CD4-positive, alpha-beta memory T cell (primary cell): ENCODE measurements around the gene CYP4F12. TPM values are rescaled to one million over a fixed set of nuclear protein-coding genes. Genes with fewer than 3 reads are reported as not detected.
"Not testable (repeated sequence)": the region's sequence is repeated elsewhere in the genome, so short reads cannot be mapped to it uniquely, and the experiment has no call there.

Source experiments
- CTCF ChIA-PET: fragments of 350-600 bp; sonication (Branson Sonifier 250); formaldehyde crosslinking; loops from one replicate; lab custom pipeline; 2021; ENCODE audit warnings: inconsistent platforms; ENCODE audit not compliant: partially characterized antibody; lab: Charles Lee
- POLR2A ChIA-PET: fragments of 350-600 bp; sonication (Branson Sonifier 250); formaldehyde crosslinking; loops from one replicate; lab custom pipeline; 2021; ENCODE audit not compliant: partially characterized antibody; lab: Charles Lee
- DNase-seq, 5 donors: peaks; one replicate each; pipeline versions ENCODE4 v3.0.0 to v3.0.0-alpha.2; 2020 to 2022; ENCODE audit warnings: mixed read lengths in 1 of 5
- H3K27ac ChIP-seq: one replicate; pipeline ENCODE4 v1.7.0; 2013; ENCODE audit warnings: low read depth, low read length
- H3K27me3 ChIP-seq: 2 replicates; pipeline ENCODE4 v1.7.0; 2013; ENCODE audit warnings: mild to moderate bottlenecking, low read length, moderate library complexity; ENCODE audit not compliant: insufficient read depth
- H3K36me3 ChIP-seq: 2 replicates; pipeline ENCODE4 v1.7.0; 2013; ENCODE audit warnings: mild to moderate bottlenecking, low read length, moderate library complexity; ENCODE audit not compliant: insufficient read depth
- H3K4me1 ChIP-seq: 2 replicates; pipeline ENCODE4 v1.7.0; 2013; ENCODE audit warnings: mild to moderate bottlenecking, low read length, moderate library complexity; ENCODE audit not compliant: insufficient read depth
- H3K4me3 ChIP-seq, 2 donors: one replicate each; pipeline ENCODE4 v1.7.0; 2013; ENCODE audit warnings: low read length in 2 of 2, mild to moderate bottlenecking in 1 of 2
- H3K9me3 ChIP-seq, 2 donors: one replicate each; pipeline ENCODE4 v1.7.0; 2013; ENCODE audit warnings: low read length in 2 of 2, control low read depth in 1 of 2; ENCODE audit not compliant: control insufficient read depth in 1 of 2
- H3K27ac Mint-ChIP-seq, 7 donors: one replicate each; pipeline ENCODE4 v1.8.0; 2020 to 2021; ENCODE audit warnings: mixed read lengths in 7 of 7, mild to moderate bottlenecking in 6 of 7, inconsistent platforms in 3 of 7, moderate library complexity in 3 of 7
- H3K27me3 Mint-ChIP-seq, 2 donors: one replicate each; pipeline ENCODE4 v1.8.0; 2020 to 2021; ENCODE audit warnings: mixed read lengths in 2 of 2
- H3K36me3 Mint-ChIP-seq, 2 donors: one replicate each; pipeline ENCODE4 v1.8.0; 2020 to 2021; ENCODE audit warnings: mixed read lengths in 2 of 2, inconsistent platforms in 1 of 2, mild to moderate bottlenecking in 1 of 2
- H3K4me1 Mint-ChIP-seq, 4 donors: one replicate each; pipeline ENCODE4 v1.8.0; 2020 to 2021; ENCODE audit warnings: mixed read lengths in 4 of 4, mild to moderate bottlenecking in 1 of 4
- H3K4me3 Mint-ChIP-seq, 8 donors: one replicate each; pipeline ENCODE4 v1.8.0; 2020 to 2021; ENCODE audit warnings: mixed read lengths in 8 of 8, mild to moderate bottlenecking in 7 of 8, moderate library complexity in 6 of 8, inconsistent platforms in 3 of 8
- H3K9me3 Mint-ChIP-seq, 8 donors: one replicate each; pipeline ENCODE4 v1.8.0; 2020 to 2021; ENCODE audit warnings: mixed read lengths in 8 of 8, mild to moderate bottlenecking in 5 of 8, inconsistent platforms in 3 of 8, moderate library complexity in 1 of 8
- intact Hi-C: fragments of 100-400 bp; cut with micrococcal nuclease; formaldehyde crosslinking; loops from one replicate; pipeline ENCODE4 v1.15.1; 2023
- polyA plus RNA-seq, 2 donors: library from polyadenylated mRNA; unstranded; fragments of 300-500 nt; fragmentation: Illumina TruSeq; gene quantifications; one replicate each; pipeline ENCODE4 v1.2.3, GENCODE V29; 2021
- total RNA-seq, 2 experiments: library from RNA; stranded (reverse); gene quantifications; one replicate each; pipeline ENCODE4 v1.2.3, GENCODE V29; 2021

CYP4F12 gene
- total and polyA plus RNA-seq, 4 experiments from 2014 or later, result 0.22 to 5.2 (median 2.2) TPM

DNA sequence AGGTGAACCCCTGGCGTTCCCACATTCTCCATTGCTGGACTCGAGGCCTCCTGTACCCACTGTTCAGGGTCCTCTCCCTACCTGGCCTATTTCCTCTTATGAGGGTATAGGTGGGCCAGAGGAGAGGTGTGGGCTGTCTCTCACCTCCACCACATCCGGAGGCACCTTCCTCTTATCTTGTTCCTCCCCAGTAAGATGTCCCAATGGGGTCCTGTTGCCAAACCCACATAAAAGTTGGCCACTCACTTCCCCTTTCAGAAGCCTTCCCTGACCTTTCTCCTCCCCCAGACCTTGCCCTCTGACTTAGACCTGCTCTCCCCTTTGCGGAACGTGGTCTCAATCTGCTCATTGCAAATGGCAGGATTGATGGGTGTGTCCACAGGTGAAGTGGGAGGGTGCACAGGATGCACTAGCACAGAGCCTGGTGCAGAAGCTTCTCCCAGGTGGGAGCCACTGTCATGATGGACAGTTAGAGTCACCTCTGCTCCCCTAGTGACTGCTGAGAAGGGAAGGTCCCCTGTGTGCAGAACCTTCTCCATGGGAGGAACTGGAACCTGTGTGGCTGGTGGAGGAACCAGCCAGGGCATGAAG is 30.9 kb upstream of the CYP4F12 start:
- H3K9me3 ChIP-seq, result no peaks in the 10 kb centered on the region
- no peak overlapping the region for H3K27ac Mint-ChIP-seq
- no peak overlapping the region for H3K4me3 ChIP-seq
- H3K36me3 ChIP-seq, result no peaks in the 10 kb centered on the region
- no peaks in the 10 kb centered on the region for H3K36me3 Mint-ChIP-seq
- H3K9me3 Mint-ChIP-seq, result peaks cover 0 to 3% (median 0%) of the 10 kb centered on the region in 8 donors
- intact Hi-C loops, result no loop called here
- H3K27me3 Mint-ChIP-seq, result peaks cover 13 to 16% of the 10 kb centered on the region in 2 donors
- H3K27ac ChIP-seq, result no peak overlapping the region
- H3K4me1 ChIP-seq, result no peaks in the 10 kb centered on the region
- ChIA-PET CTCF (no interaction called here), POLR2A (no interaction called here)
- no peak for DNase-seq
- H3K4me3 Mint-ChIP-seq, result no peak overlapping the region
- H3K27me3 ChIP-seq, result no peaks in the 10 kb centered on the region
- peaks cover 0 to 5% (median under 1%) of the 10 kb centered on the region in 4 donors for H3K4me1 Mint-ChIP-seq

- POLR2A ChIA-PET, result no interaction called here
- H3K27ac ChIP-seq, result no peak overlapping the region
- no peaks in the 10 kb centered on the region for H3K27me3 ChIP-seq
- Mint-ChIP-seq H3K9me3 (peaks cover 0 to 3% (median 0%) of the 10 kb centered on the region in 8 donors), H3K4me3 (no peak overlapping the region), H3K27me3 (peaks cover 11 to 16% of the 10 kb centered on the region in 2 donors), H3K27ac (no peak overlapping the region), H3K4me1 (peaks cover 0 to 5% (median under 1%) of the 10 kb centered on the region in 4 donors), H3K36me3 (no peaks in the 10 kb centered on the region)
- no peak for DNase-seq
- H3K36me3 ChIP-seq, result no peaks in the 10 kb centered on the region
- H3K4me1 ChIP-seq, result no peaks in the 10 kb centered on the region
- CTCF ChIA-PET, result no interaction called here
- H3K9me3 ChIP-seq, result no peaks in the 10 kb centered on the region
- intact Hi-C loops, result no loop called here
- no peak overlapping the region for H3K4me3 ChIP-seq
Observed at GRCh38 chr19:15642807-15643206, 30.1 kb upstream of the CYP4F12 start.

- peaks cover 11 to 16% of the 10 kb centered on the region in 2 donors for H3K27me3 Mint-ChIP-seq
- H3K27ac Mint-ChIP-seq, result no peak overlapping the region
- peaks cover 0 to 3% (median 0%) of the 10 kb centered on the region in 8 donors for H3K9me3 Mint-ChIP-seq
- H3K4me3 Mint-ChIP-seq, result no peak overlapping the region
- CTCF ChIA-PET, result no interaction called here
- POLR2A ChIA-PET, result no interaction called here
- H3K27ac ChIP-seq, result no peak overlapping the region
- no peaks in the 10 kb centered on the region for H3K4me1 ChIP-seq
- no peak for DNase-seq
- H3K27me3 ChIP-seq, result no peaks in the 10 kb centered on the region
- no peaks in the 10 kb centered on the region for H3K36me3 Mint-ChIP-seq
- H3K4me1 Mint-ChIP-seq, result peaks cover 0 to 5% (median under 1%) of the 10 kb centered on the region in 4 donors
- intact Hi-C loops, result no loop called here
- H3K9me3 ChIP-seq, result no peaks in the 10 kb centered on the region
- no peak overlapping the region for H3K4me3 ChIP-seq
- no peaks in the 10 kb centered on the region for H3K36me3 ChIP-seq
Observed at GRCh38 chr19:15643387-15643786, 29.5 kb upstream of the CYP4F12 start.

- Histone ChIP-seq H3K4me1 (no peaks in the 10 kb centered on the region), H3K27me3 (no peaks in the 10 kb centered on the region), H3K36me3 (no peaks in the 10 kb centered on the region), H3K4me3 (no peak overlapping the region), H3K27ac (no peak overlapping the region), H3K9me3 (no peaks in the 10 kb centered on the region)
- peaks cover 0 to 3% (median 0%) of the 10 kb centered on the region in 8 donors for H3K9me3 Mint-ChIP-seq
- DNase-seq, result no peak
- peak overlapping the region in 1 of 7 donors; percentile 54 for H3K27ac Mint-ChIP-seq
- peaks cover 11 to 14% of the 10 kb centered on the region in 2 donors for H3K27me3 Mint-ChIP-seq
- no peaks in the 10 kb centered on the region for H3K36me3 Mint-ChIP-seq
- intact Hi-C loops, result no loop called here
- CTCF ChIA-PET, result no interaction called here
- peaks cover 0 to 5% (median under 1%) of the 10 kb centered on the region in 4 donors for H3K4me1 Mint-ChIP-seq
- POLR2A ChIA-PET, result no interaction called here
- H3K4me3 Mint-ChIP-seq, result no peak overlapping the region
Observed at GRCh38 chr19:15644066-15644741, 28.7 kb upstream of the CYP4F12 start.

- no peak for DNase-seq
- ChIA-PET CTCF (no interaction called here), POLR2A (no interaction called here)
- no peaks in the 10 kb centered on the region for H3K36me3 Mint-ChIP-seq
- Histone ChIP-seq H3K27ac (no peak overlapping the region), H3K27me3 (no peaks in the 10 kb centered on the region), H3K4me1 (no peaks in the 10 kb centered on the region), H3K4me3 (no peak overlapping the region), H3K36me3 (no peaks in the 10 kb centered on the region), H3K9me3 (no peaks in the 10 kb centered on the region)
- H3K4me1 Mint-ChIP-seq, result peaks cover 0 to 5% (median under 1%) of the 10 kb centered on the region in 4 donors
- H3K27me3 Mint-ChIP-seq, result peaks cover 10 to 14% of the 10 kb centered on the region in 2 donors
- no peak overlapping the region for H3K4me3 Mint-ChIP-seq
- H3K9me3 Mint-ChIP-seq, result peaks cover 0 to 3% (median 0%) of the 10 kb centered on the region in 8 donors
- no peak overlapping the region for H3K27ac Mint-ChIP-seq
- intact Hi-C loops, result no loop called here
Observed at GRCh38 chr19:15644816-15645215, 28.1 kb upstream of the CYP4F12 start.

GRCh38 chr19:15649526-15649925 is 23.4 kb upstream of the CYP4F12 start:
- Mint-ChIP-seq H3K4me1 (no peaks in the 10 kb centered on the region), H3K9me3 (peaks cover 0 to 7% (median 0%) of the 10 kb centered on the region in 8 donors), H3K27ac (no peak overlapping the region), H3K36me3 (no peaks in the 10 kb centered on the region), H3K4me3 (no peak overlapping the region), H3K27me3 (peaks cover 19 to 24% of the 10 kb centered on the region in 2 donors)
- H3K4me1 ChIP-seq, result no peaks in the 10 kb centered on the region
- no peaks in the 10 kb centered on the region for H3K27me3 ChIP-seq
- H3K9me3 ChIP-seq, result no peaks in the 10 kb centered on the region
- DNase-seq, result no peak
- intact Hi-C loops, result no loop called here
- no peak overlapping the region for H3K4me3 ChIP-seq
- CTCF ChIA-PET, result interaction anchor here (1.8 kb wide), 1 partner anchor 23 kb away, joined by 4 read pairs; no protein-coding TSS in a partner anchor
- H3K27ac ChIP-seq, result no peak overlapping the region
- no peaks in the 10 kb centered on the region for H3K36me3 ChIP-seq
- POLR2A ChIA-PET, result no interaction called here

- H3K27me3 ChIP-seq, H3K9me3 Mint-ChIP-seq, H3K27ac Mint-ChIP-seq, H3K4me3 Mint-ChIP-seq, intact Hi-C loops, POLR2A ChIA-PET, DNase-seq, H3K36me3 ChIP-seq, H3K27ac ChIP-seq, H3K36me3 Mint-ChIP-seq, H3K4me1 Mint-ChIP-seq, H3K4me3 ChIP-seq, H3K9me3 ChIP-seq, H3K4me1 ChIP-seq: not testable (repeated sequence)
- CTCF ChIA-PET, result interaction anchor here (1.8 kb wide), 1 partner anchor 23 kb away, joined by 4 read pairs; no protein-coding TSS in a partner anchor
- H3K27me3 Mint-ChIP-seq, result peaks cover 24 to 30% of the 10 kb centered on the region in 2 donors
Observed at GRCh38 chr19:15650123-15650522, 22.8 kb upstream of the CYP4F12 start.
